D721Med (cell line): Measurements from ENCODE around the gene TUBAL3.
"Not testable (repeated sequence)": the region's sequence is repeated elsewhere in the genome, so short reads cannot be mapped to it uniquely, and the experiment has no call there.

Experiments used
- DNase-seq: peaks from one replicate; pipeline ENCODE4 v3.0.0; 2011; ENCODE audit warnings: low spot score; ENCODE audit not compliant: insufficient read length
- FAIRE-seq: peaks from 2 replicates; lab custom pipeline; 2011; peaks lifted over from hg19 to GRCh38; lab: Jason Lieb, UNC
- TF ChIP-seq, protein P1 (sequence below): IDR thresholded peaks from 2 replicates; pipeline ENCODE4 v1.5.1; 2012; ENCODE audit warnings: mild to moderate bottlenecking, control low read depth; ENCODE audit not compliant: insufficient read depth; ENCODE audit errors: missing control alignments

The TUBAL3 gene

DNA sequence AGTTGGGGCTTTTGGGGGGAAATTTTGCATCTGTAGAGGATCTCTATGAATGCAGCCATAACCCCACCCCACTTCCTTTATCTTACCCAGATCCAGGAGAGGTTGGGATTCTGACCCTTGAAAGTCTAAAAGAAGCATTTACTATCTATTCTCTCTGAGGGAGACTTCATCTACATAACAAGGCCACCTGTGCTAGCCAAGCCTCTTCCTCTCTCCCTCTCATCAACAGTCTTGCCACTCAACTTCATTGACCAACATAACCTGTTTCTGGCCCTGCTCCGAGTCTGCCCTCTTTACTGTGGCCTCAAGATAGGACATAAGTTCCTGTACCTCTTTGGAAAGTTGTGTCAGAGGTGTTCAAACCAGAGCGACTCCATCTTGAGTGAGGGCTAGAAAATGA, 19.4 kb downstream of the TUBAL3 start:
- FAIRE-seq (no peak), DNase-seq (no peak)
- TF ChIP-seq, protein P1, sequence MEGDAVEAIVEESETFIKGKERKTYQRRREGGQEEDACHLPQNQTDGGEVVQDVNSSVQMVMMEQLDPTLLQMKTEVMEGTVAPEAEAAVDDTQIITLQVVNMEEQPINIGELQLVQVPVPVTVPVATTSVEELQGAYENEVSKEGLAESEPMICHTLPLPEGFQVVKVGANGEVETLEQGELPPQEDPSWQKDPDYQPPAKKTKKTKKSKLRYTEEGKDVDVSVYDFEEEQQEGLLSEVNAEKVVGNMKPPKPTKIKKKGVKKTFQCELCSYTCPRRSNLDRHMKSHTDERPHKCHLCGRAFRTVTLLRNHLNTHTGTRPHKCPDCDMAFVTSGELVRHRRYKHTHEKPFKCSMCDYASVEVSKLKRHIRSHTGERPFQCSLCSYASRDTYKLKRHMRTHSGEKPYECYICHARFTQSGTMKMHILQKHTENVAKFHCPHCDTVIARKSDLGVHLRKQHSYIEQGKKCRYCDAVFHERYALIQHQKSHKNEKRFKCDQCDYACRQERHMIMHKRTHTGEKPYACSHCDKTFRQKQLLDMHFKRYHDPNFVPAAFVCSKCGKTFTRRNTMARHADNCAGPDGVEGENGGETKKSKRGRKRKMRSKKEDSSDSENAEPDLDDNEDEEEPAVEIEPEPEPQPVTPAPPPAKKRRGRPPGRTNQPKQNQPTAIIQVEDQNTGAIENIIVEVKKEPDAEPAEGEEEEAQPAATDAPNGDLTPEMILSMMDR: no peak

DNA sequence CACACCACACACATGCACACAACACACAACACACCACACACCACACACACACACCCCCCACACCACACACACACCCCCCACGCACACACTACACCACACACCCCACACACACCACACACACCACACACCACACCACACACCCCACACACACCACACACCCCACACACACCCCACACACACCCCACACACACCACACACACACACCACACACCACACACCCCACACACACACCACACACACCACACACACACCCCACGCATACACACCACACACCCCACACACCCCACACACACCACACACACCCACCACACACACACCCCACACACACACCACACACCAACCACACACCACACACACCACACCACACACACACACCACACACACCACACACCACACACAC, 23.4 kb downstream of the TUBAL3 start:
- FAIRE-seq (no peak), DNase-seq (no peak)
- TF ChIP-seq, protein P1: no peak

DNA sequence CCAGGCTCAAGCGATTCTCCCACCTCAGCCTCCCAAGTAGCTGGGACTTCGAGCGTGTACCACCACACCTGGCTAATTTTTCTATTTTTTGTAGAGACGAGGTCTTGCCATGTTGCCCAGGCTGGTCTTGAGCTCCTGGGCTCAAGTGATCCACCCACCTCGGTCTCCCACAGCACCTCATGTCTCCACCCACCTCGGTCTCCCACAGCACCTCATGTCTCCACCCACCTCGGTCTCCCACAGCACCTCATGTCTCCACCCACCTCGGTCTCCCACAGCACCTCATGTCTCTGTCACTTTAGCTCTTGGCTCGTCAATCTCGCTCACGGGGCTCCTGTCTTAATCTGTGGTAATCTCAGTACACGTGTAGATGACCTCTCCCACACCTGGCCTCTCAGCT, 24.2 kb downstream of the TUBAL3 start:
- FAIRE-seq, DNase-seq: not testable (repeated sequence)

DNA sequence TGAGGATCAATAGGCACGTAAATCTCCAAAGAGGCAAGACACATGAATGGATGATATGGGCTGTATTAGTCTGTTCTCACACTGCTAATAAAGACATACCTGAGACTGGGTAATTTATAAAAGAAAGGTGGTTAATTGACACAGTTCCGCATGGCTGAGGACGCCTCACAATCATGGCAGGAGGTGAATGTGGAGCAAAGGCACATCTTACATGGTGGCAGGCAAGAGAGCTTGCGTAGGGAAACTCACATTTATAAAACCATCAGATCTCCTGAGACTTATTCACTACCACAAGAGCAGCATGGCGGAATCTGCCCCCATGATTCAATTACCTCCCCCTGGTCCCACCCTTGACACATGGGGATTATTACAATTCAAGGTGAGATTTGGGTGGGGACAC, 25.4 kb downstream of the TUBAL3 start:
- DNase-seq, FAIRE-seq: not testable (repeated sequence)

DNA sequence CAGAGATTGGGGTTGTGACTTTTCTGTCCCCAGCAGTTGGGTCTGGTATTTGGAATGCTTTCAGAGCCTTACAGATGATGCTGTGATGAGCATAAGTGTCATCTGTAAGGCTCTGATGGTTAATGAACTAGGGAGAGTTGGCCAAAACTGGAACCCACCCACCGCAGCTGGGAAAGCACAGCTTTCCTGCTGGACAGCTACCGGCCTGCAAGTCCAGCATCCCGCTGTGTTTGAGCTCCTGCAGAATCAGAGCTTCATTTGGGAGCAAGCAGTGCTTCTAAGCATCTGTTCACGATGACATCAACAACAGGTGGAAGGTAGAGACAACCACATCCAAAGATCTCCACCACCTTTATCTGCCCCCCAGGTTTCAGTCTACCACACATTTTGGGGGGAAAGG, 28.2 kb downstream of the TUBAL3 start:
- FAIRE-seq: no peak
- TF ChIP-seq, protein P1: no peak
- no peak for DNase-seq

DNA sequence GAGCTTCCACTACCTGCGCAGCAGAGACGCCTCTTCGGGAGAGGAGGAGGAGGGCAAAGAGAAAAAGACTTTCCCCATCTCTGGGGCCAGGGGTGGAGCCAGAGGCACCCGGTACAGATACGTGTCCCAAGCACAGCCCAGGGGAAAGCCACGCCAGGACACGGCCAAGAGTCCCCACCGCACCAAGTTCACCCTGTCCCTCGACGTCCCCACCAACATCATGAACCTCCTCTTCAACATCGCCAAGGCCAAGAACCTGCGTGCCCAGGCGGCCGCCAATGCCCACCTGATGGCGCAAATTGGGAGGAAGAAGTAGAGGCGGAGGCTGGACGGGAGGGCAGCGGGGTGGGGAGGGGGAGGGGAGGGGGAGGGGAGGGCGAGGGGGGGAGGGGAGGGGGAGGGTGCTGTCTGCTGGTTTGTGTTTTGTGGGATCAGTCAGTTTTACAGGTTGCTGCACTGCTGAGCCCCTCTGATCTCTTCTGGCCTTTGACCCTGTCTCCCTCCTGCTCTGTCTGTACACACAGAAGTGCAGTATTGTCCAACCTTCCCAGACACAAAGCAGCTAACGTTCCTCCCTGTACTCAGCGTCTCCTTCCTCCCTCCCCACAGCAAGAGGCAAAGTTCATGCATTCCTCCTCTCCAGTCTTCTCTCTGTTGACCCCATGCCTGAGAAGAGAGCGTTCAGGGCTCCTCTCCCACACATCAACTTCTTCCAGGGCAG, 30.6 kb downstream of the TUBAL3 start:
- TF ChIP-seq, protein P1: no peak
- no peak for FAIRE-seq
- DNase-seq: no peak

DNA sequence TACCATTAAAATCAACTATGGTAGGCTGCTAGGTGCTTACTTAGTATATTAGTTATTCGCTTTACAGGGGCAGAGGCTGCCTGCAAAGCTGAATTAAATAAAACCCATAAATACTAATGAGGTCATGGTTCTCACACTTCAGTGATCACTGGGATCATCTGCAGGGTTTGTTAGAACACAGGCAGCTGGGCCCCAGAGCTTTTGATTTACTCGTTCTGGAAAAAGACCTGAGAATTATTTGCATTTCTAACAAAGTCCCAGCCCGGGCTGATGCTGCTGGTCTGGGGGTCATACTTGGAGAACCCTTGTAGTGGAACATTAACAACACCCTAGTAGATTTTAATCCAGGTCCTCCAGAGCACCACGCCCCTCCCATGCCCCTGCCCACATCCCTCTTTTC, 31.3 kb downstream of the TUBAL3 start:
- FAIRE-seq (no peak), DNase-seq (no peak)
- TF ChIP-seq, protein P1: no peak

DNA sequence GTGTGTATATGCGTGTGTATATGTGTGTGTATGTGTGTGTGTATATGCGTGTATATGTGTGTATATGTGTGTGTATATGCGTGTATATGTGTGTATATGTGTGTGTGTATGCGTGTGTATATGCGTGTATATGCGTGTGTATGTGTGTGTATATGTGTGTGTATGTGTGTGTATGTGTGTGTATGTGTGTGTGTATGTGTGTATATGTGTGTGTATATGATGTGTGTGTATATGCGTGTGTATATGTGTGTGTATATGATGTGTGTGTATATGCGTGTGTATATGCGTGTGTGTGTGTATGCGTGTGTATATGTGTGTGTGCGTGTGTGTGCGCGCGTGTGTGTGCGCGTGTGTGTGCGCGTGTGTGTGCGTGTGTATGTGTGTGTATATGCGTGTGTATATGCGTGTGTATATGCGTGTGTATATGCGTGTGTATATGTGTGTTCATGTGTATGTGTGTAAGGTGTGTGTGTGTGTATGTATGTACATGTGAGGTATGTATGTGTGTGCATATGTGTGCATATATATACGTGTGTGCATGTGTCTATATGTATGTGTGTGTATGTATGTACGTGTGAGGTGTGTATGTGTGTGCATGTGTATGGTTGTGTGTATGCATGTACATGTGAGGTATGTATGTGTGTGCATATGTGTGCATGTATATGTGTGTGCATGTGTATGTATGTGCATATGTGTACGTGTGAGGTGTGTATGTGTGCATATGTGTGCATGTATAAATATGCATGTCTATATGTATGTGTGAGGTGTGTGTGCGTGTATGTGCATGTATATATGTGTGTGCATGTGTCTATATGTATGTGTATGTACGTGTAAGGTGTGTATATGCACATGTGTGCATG, 33.9 kb downstream of the TUBAL3 start:
- TF ChIP-seq, protein P1: no peak
- DNase-seq: no peak
- FAIRE-seq: no peak
